Panc1 (cell line): ENCODE data around the gene MAGIX. TPM values are rescaled to one million over a fixed set of nuclear protein-coding genes. Genes with fewer than 3 reads are reported as not detected.
A peak's percentile ranks its signal among the peaks of the same experiment; 100 is the strongest.

Experiments used
- ATAC-seq: fragments of 200-7000 bp; cut with Tn5 transposase; 2 replicates; pipeline ENCODE4 v1.9.1; 2020; ENCODE audit warnings: mild to moderate bottlenecking, moderate library complexity
- BruUV-seq: library from RNA; stranded (reverse); fragments of 400-500 nt; replicated peaks from 2 replicates; lab custom pipeline; 2021; lab: Mats Ljungman, UMichigan
- CTCF ChIA-PET: fragments of 300-600 bp; sonication (Branson Sonifier 250); formaldehyde crosslinking; loops from one replicate; lab custom pipeline; 2022; ENCODE audit warnings: antibody characterized with exemption; lab: Charles Lee
- POLR2A ChIA-PET: fragments of 300-600 bp; sonication (Branson Sonifier 250); formaldehyde crosslinking; loops from one replicate; lab custom pipeline; 2022; ENCODE audit warnings: antibody characterized with exemption; lab: Charles Lee
- DNase-seq: peaks from one replicate; pipeline ENCODE4 v3.0.0-alpha.2; 2010; ENCODE audit warnings: low read depth, low spot score
- H3K27ac ChIP-seq: 2 replicates; pipeline ENCODE4 v1.5.1; 2011; ENCODE audit warnings: mild to moderate bottlenecking, low read length, inconsistent platforms
- H3K27me3 ChIP-seq: fragments of 200-500 bp; sonication (Bioruptor generic); 2 replicates; pipeline ENCODE4 v1.6.0; 2014; ENCODE audit warnings: low read length, inconsistent platforms; ENCODE audit not compliant: control insufficient read depth, insufficient read depth
- H3K36me3 ChIP-seq: fragments of 200-500 bp; sonication (Bioruptor generic); 2 replicates; pipeline ENCODE4 v1.5.1; 2014; ENCODE audit warnings: inconsistent platforms, mild to moderate bottlenecking, low read length, moderate library complexity; ENCODE audit not compliant: control insufficient read depth, insufficient read depth
- H3K4me1 ChIP-seq: 2 replicates; pipeline ENCODE4 v1.5.1; 2011; ENCODE audit warnings: inconsistent platforms, mild to moderate bottlenecking, low read length, moderate library complexity; ENCODE audit not compliant: control insufficient read depth, insufficient read depth
- H3K4me3 ChIP-seq, 2 experiments: 2 replicates each; pipeline ENCODE4 v1.5.1; 2011 to 2012; ENCODE audit warnings: low read depth in 2 of 2, low read length in 2 of 2, mild to moderate bottlenecking in 2 of 2, inconsistent platforms in 1 of 2, moderate library complexity in 1 of 2
- H3K9me3 ChIP-seq: fragments of 200-500 bp; sonication (Bioruptor generic); 2 replicates; pipeline ENCODE4 v1.5.1; 2014; ENCODE audit warnings: low read depth, mild to moderate bottlenecking, inconsistent platforms, low read length, moderate library complexity; ENCODE audit not compliant: control insufficient read depth, insufficient read depth
- CTCF ChIP-seq: fragments of 450-650 bp; IDR thresholded peaks from 2 replicates; pipeline ENCODE4 v1.5.1; 2017; ENCODE audit warnings: mild to moderate bottlenecking
- POLR2AphosphoS5 ChIP-seq: IDR thresholded peaks from 2 replicates; pipeline ENCODE4 v1.6.1; 2012; ENCODE audit warnings: mild to moderate bottlenecking, low read depth, low read length, moderate library complexity
- REST ChIP-seq, 2 experiments: IDR thresholded peaks; 2 replicates each; pipeline ENCODE4 v1.6.1; 2011 to 2012; ENCODE audit warnings: low read depth in 2 of 2, control low read depth in 1 of 2, low read length in 1 of 2, mild to moderate bottlenecking in 1 of 2, moderate library complexity in 1 of 2; ENCODE audit not compliant: insufficient read depth in 1 of 2
- SIN3A ChIP-seq: IDR thresholded peaks from 2 replicates; pipeline ENCODE4 v1.6.1; 2012; ENCODE audit warnings: low read depth, mild to moderate bottlenecking, low read length, moderate library complexity, borderline replicate concordance; ENCODE audit not compliant: insufficient read depth
- TCF7L2 ChIP-seq: IDR thresholded peaks from 2 replicates; pipeline ENCODE4 v1.6.1; 2011; ENCODE audit warnings: mild to moderate bottlenecking, low read depth, low read length, inconsistent platforms
- in situ Hi-C: cut with HindIII; loops from 2 replicates; pipeline ENCODE4 v1.10.0; 2016; ENCODE audit warnings: low sequenced_read_pairs, low pct_unique_long_range_greater_than_20kb
- intact Hi-C: fragments of 100-400 bp; cut with micrococcal nuclease; formaldehyde crosslinking; loops from one replicate; pipeline ENCODE4 v1.10.0; 2022; ENCODE audit not compliant: unreplicated experiment
- total RNA-seq: library from RNA; stranded (reverse); gene quantifications from one replicate; pipeline ENCODE4 v1.2.1, GENCODE V29; 2021; ENCODE audit not compliant: unreplicated experiment

The MAGIX gene
- total RNA-seq, 1 experiment from 2014 or later: 3.8 TPM

- ChIA-PET CTCF (no interaction called here), POLR2A (no interaction called here)
- DNase-seq (no peak), ATAC-seq (no peak)
- Histone ChIP-seq H3K9me3 (no peaks in the 10 kb centered on the region), H3K36me3 (no peaks in the 10 kb centered on the region), H3K27ac (no peak overlapping the region), H3K4me3 (no peak overlapping the region), H3K4me1 (peaks cover 7% of the 10 kb centered on the region; the same call in 1 of the 2 replicates), H3K27me3 (no peaks in the 10 kb centered on the region)
- in situ Hi-C loops (no loop called here), intact Hi-C loops (no loop called here)
- no TSS peak for BruUV-seq
- TF ChIP-seq POLR2AphosphoS5: no peak
- TF ChIP-seq SIN3A: no peak
- TF ChIP-seq CTCF: no peak
Measured at GRCh38 chrX:49198540-49199314, 36.2 kb downstream of the MAGIX start.

- Histone ChIP-seq H3K4me1 (peaks cover 7% of the 10 kb centered on the region; the same call in 1 of the 2 replicates), H3K9me3 (no peaks in the 10 kb centered on the region), H3K4me3 (peak overlapping the region; percentile 50 to 53; a peak in 3 of 4 replicates), H3K36me3 (no peaks in the 10 kb centered on the region), H3K27ac (no peak overlapping the region), H3K27me3 (no peaks in the 10 kb centered on the region)
- CTCF ChIA-PET: no interaction called here
- BruUV-seq: no TSS peak
- in situ Hi-C loops (no loop called here), intact Hi-C loops (no loop called here)
- TF ChIP-seq CTCF: no peak
- TF ChIP-seq POLR2AphosphoS5: no peak
- no peak for TF ChIP-seq TCF7L2
- TF ChIP-seq SIN3A: no peak
- TF ChIP-seq REST (IDR thresholded peaks at IDR 0.05; ENCODE audit: insufficient read depth in 1 of 2, low read depth in 2 of 2, low read length in 1 of 2): no peak
- ATAC-seq: no peak
- DNase-seq: no peak
- POLR2A ChIA-PET: no interaction called here
Measured at GRCh38 chrX:49199315-49199595, 36.7 kb downstream of the MAGIX start.
